Hematopoietic multipotent progenitor cell (in vitro differentiated cells): ENCODE data around the gene KCNJ4. TPM values are rescaled to one million over a fixed set of nuclear protein-coding genes. Genes with fewer than 3 reads are reported as not detected.

ENCODE experiments used
- DNase-seq, 3 donors: peaks; one replicate each; pipeline ENCODE4 v3.0.0-alpha.2; 2011 to 2015; ENCODE audit warnings: low read depth in 2 of 3, low spot score in 2 of 3
- total RNA-seq: library from RNA; depleted of rRNA; stranded (reverse); fragments of >200 nt; gene quantifications from one replicate; pipeline ENCODE4 v1.2.3, GENCODE V29; 2012

KCNJ4 gene
- 0.27 TPM for total RNA-seq

- DNase-seq, result no peak
Measured at GRCh38 chr22:38455076-38455529, at the start of gene KCNJ4. Gene KCNJ4 (minus strand): TSS chr22:38455199. CDS start chr22:38428132, 27,067 bp downstream.

DNA sequence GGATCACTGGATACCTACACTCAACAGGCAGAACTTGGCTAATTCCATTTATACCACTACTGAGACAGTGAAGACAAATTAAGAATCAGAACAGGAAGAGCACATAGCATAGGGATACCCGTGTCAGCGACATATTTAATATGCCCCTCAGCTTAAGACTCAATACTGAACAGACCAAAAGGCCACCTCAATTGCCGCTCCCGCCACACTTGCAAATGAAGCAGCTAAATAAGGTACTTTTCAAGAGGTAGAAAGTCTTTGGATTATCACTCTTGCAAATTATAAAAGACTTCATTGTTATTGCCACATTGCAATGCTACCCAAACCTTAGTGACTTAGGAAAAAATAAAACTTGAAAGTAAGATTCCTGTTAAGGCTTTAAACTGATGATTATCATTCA, 48.0 kb upstream of the KCNJ4 start:
- no peak for DNase-seq

GRCh38 chr22:38501797-38502672, 47.0 kb upstream of the KCNJ4 start:
- DNase-seq, result no peak

- DNase-seq, result no peak
Measured at GRCh38 chr22:38497869-38498268, 42.9 kb upstream of the KCNJ4 start.

DNA sequence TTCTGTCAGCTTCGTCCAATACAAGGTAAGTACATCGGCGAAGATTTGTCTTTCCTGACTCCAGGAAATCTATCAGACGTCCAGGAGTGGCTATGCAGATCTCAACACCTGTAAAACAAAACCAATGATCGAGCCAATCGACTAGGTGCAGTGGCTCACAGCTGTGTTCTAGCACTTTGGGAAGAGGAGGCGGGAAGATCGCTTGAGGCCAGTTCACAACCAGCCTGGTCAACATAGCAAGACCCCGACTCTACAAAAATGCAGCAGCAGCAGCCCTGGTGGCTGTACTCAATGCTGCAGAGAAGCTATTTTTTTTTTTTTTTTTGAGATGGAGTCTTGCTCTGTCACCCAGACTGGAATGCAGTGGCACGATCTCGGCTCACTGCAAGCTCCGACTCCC, 39.9 kb upstream of the KCNJ4 start:
- no peak for DNase-seq

GRCh38 chr22:38494498-38494897, 39.5 kb upstream of the KCNJ4 start:
- DNase-seq, result peak in 1 of 3 donors; percentile 28

DNA sequence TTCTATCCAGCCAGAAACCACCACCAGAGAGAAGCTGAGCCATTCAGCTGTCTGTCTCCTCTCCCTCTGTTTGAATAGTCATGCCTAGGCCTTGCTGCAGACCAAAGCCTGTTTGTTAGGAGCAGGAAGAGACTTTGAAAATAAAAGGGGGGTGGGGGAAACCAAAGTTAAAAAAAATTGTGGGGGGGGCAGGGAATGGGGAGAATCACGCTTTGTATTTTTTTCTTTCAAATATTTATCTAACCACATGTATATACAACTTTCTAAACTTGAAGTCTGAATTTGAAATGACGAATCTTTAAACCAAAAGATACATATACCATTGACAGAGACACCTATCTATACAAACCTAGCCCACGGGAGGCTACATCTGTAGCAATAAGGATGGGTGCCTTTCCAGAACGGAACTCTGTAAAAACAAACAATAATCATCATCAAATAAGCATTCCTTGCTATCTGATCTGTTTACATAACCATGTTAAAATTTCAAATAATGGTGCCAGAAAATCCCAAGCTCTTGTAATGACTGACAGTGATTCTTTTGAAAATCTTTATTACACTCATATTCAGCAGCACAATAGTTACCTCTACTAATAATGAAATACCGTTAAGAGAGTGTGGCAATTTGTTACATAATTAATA, 36.8 kb upstream of the KCNJ4 start:
- DNase-seq, result no peak

DNA sequence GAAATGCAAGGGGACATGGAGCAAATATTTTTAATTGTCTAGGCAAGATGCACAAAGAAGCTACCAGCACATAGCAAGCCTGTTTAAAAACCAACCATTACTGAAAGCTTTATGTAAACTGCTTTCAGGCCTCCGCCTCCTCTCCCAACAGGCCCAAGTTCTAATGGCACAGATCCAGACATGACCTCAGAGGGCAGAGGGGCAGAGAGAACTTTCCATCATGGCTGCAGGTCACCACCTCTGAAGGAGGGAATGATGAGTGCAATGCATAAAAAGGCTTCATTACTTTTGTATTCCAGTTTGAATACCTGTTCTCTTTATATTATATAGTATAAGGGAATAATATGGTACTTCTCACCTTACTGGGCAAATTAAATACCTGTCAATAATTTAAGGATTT, 35.9 kb upstream of the KCNJ4 start:
- DNase-seq, result no peak

DNA sequence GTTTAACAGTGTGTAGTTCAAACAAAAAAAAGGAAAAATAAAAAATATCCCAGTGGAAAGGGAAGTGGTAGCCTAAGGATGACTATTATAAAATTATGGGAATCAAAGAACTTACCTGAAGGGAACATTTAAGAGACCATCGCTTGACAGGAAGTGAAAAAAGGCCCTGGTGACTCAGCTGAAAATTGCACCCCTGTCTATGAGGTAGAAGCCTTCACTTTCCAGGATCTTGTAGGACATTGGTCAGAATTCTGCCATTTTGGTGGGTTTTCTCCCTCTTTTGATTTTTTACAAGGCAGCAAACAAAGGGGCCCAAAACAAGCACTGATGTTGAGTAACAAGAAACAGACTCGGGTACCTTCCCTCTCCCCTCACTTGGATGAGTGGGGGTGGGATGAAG, 35.5 kb upstream of the KCNJ4 start:
- no peak for DNase-seq

GRCh38 chr22:38489561-38490145, 34.7 kb upstream of the KCNJ4 start:
- DNase-seq, result no peak

DNA sequence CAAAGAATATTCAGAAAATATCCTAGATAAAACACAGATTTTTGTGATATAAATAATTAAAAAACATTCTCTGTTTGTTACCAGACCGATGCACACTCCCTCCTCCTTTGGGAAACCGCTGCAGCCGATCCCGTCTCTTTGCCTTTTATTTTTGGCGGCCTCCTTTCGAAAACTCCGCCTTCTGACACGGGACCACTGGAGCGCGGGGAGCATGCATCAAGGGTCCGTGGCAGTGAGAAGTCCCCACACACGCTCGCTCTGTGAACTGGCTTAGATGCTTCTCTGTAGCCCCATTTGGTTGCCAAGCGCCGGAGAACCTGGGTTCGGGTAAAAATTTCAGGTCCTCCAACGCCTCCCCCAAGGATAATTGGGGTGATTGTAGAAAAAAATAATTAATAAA, 34.1 kb upstream of the KCNJ4 start:
- DNase-seq, result no peak

GRCh38 chr22:38487946-38488345, 32.9 kb upstream of the KCNJ4 start:
- no peak for DNase-seq

GRCh38 chr22:38485783-38486182, 30.8 kb upstream of the KCNJ4 start:
- DNase-seq, result no peak

- no peak for DNase-seq
Measured at GRCh38 chr22:38484244-38484643, 29.2 kb upstream of the KCNJ4 start.

DNA sequence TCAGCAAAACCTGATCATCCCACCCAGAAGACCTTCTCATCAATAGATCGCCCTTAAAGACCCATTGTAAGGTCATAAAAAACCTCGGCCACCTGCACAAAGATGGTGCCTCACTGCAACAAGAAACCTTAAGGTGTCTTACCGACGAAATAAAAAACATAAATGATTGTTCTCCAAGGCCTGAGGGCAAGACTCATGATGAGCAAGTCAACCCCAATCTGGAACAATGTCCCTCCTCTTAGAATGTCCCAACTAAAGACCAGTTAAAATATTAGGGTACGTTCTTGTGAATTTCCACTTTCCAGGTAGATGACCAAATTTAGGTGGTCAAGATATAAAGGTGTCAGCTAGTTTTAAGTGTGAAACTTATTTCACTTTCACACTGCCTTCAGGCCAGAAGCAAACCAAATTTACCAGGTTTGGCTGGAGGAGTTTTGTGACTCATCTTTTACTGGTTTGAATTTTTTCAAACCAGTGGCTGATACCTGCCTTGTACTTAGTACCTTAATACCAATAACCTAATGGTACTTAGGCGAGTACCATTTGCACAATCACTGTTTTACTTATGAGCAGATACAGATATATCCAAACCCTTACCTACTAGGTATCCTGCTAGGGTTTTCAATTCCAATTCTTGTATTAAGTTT, 27.8 kb upstream of the KCNJ4 start:
- no peak for DNase-seq

DNA sequence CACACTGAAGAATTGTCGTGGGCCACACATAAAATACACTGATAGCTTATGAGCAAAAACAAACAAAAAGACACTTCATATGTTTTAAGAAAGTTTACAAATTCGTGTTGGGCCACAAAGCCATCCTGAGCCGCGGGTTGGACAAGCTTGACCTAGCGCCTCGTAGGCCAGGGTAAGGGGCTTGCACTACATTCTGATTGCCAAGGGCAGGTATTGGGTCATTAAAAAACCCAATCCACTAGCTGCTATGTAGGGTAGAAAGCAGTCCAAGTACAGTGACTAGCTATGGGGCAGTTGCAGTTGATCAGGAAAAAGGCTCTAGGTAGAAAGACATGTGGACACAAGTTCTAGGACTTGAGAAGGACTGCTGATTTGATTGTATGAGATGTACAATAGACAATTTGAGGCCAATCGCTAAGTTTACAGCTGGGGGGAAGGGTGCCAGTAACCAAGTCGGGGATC, 26.9 kb upstream of the KCNJ4 start:
- DNase-seq, result no peak

- DNase-seq, result no peak
Measured at GRCh38 chr22:38481162-38481870, 26.3 kb upstream of the KCNJ4 start.

DNA sequence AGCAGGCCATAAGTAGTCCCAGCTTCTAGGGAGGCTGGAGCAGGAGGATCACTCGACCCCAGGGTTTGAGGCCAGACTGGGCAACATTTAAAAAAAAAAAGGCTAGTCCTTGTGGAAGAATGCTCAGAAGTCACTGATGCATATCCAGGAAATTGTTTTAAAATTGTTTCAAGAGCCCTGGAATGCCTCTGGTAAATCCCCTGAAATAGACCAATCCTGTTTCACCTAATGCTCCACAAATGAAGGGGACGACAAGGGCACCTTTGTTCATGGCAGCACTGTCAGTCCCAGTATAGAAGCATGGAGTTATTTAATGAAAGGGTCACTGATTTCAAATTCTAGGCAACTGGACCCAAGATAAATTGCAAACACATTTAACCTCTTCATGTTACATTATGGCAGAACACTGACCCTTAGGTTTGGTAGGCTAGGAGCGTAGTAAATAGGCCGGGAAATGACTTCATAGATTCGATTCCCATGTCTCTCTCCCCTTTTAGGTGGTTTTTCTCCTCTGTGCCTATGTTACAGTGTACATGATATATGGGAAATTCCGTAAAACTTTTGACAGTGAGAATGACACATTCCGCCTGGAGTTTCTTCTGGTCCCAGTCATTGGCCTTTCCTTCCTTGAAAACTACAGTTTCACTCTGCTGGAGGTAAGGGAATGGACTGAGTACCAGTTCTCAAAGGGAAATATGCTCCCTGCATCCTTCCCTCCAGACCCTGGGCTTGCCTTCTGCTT, 24.3 kb upstream of the KCNJ4 start:
- no peak for DNase-seq

GRCh38 chr22:38477585-38477984, 22.6 kb upstream of the KCNJ4 start:
- DNase-seq, result no peak
